HG03442 (cell line): ENCODE data around the gene SLC22A15.

Source experiments
- ATAC-seq: cut with Tn5 transposase; IDR thresholded peaks from one replicate; pipeline ENCODE4 v1.9.1; 2021; ENCODE audit warnings: mild to moderate bottlenecking, moderate library complexity; ENCODE audit not compliant: unreplicated experiment

Gene SLC22A15

GRCh38 chr1:116099379-116099778 lies 123.1 kb downstream of the SLC22A15 start:
- no peak for ATAC-seq

- no peak for ATAC-seq
These were observed 123.6 kb downstream of the SLC22A15 start for GRCh38 chr1:116099919-116100318.

- no peak for ATAC-seq
These were observed 128.4 kb downstream of the SLC22A15 start for GRCh38 chr1:116104667-116105066.

GRCh38 chr1:116105996-116106395 lies 129.7 kb downstream of the SLC22A15 start:
- ATAC-seq, result no peak

GRCh38 chr1:116106646-116107045 lies 130.3 kb downstream of the SLC22A15 start:
- no peak for ATAC-seq

- ATAC-seq, result no peak
These were observed 131.1 kb downstream of the SLC22A15 start for GRCh38 chr1:116107371-116107770.

GRCh38 chr1:116110567-116111523 lies 134.5 kb downstream of the SLC22A15 start, which contains the start of gene MAB21L3:
TSS of gene MAB21L3 (plus strand) at chr1:116111399. CDS start at chr1:116112616, 1,217 bp downstream.
- peak; percentile 58 for ATAC-seq

GRCh38 chr1:116111524-116112021 lies 135.3 kb downstream of the SLC22A15 start:
- no peak for ATAC-seq

- ATAC-seq, result no peak
These were observed 136.3 kb downstream of the SLC22A15 start for GRCh38 chr1:116112388-116113140.

GRCh38 chr1:116113615-116114014 lies 137.3 kb downstream of the SLC22A15 start:
- ATAC-seq, result no peak

- no peak for ATAC-seq
These were observed 139.4 kb downstream of the SLC22A15 start for GRCh38 chr1:116115476-116116439.

- ATAC-seq, result no peak
These were observed 142.2 kb downstream of the SLC22A15 start for GRCh38 chr1:116118471-116118870.
